HG03159 (cell line): ENCODE measurements around the gene IP6K2.
"Not testable (repeated sequence)": the region's sequence is repeated elsewhere in the genome, so short reads cannot be mapped to it uniquely, and the experiment has no call there.

Experiments used
- ATAC-seq: cut with Tn5 transposase; IDR thresholded peaks from one replicate; pipeline ENCODE4 v1.9.1; 2021; ENCODE audit warnings: mild to moderate bottlenecking, moderate library complexity; ENCODE audit not compliant: unreplicated experiment

IP6K2 gene, protein sequence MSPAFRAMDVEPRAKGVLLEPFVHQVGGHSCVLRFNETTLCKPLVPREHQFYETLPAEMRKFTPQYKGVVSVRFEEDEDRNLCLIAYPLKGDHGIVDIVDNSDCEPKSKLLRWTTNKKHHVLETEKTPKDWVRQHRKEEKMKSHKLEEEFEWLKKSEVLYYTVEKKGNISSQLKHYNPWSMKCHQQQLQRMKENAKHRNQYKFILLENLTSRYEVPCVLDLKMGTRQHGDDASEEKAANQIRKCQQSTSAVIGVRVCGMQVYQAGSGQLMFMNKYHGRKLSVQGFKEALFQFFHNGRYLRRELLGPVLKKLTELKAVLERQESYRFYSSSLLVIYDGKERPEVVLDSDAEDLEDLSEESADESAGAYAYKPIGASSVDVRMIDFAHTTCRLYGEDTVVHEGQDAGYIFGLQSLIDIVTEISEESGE

DNA sequence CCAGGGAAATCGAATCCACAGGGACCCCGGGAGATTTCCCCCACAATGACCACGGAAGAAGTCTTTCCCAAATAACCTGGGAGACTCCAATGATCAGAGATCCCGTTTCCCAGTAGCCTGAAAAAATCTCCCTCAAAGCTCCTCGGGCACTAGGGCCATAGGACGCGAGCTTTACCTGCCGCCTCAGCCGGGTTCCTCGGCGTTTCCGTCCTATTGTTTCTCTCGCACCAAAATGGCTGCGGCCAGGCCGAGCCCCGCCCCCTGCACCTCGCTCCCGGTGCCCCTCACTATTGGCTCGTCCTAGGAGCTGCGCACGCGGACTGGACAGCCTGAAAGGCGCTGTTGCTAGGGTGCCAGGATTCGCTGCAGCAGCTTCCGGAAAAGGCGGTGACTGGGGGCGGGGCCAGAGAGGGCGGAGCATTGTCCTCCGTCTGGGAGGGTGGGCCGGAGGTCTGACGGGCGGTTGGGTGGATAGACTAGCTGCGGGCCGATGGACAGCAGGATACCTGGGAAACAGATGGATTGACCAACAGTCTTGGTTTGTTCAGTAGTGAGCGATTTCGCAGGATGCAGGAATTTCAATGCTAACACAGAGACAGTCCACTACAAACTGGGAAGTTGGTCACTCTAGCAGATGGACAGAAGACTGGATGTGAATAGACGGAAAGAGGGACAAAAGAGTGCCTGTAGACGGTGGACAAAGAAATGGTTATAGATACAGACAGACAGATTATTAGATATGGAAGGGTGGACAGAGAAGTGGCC lies at the start of gene IP6K2:
Gene IP6K2, minus strand, starts transcription at position 240 of the 765 bp plus-strand sequence. CDS start 21,930 bp downstream, outside the sequence.
- ATAC-seq: peak; percentile 98

DNA sequence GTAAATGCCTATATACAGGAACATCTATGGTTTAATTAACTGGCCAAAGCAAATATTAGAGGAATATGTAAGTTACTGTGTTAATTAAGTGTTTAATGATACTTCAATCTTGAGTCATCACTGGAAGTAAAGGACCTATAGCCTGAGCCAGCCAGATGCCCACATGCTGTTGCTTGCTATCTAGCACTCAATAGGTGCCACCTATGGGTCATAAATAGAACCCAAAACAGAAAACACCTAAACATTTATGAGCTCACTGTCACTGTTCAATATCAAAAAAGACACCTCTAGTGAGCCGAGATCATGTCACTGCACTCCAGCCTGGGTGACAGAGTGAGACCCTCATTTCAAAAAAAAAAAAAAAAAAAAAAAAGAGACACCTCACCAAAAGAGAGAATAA lies 48.4 kb upstream of the IP6K2 start:
- no peak for ATAC-seq

DNA sequence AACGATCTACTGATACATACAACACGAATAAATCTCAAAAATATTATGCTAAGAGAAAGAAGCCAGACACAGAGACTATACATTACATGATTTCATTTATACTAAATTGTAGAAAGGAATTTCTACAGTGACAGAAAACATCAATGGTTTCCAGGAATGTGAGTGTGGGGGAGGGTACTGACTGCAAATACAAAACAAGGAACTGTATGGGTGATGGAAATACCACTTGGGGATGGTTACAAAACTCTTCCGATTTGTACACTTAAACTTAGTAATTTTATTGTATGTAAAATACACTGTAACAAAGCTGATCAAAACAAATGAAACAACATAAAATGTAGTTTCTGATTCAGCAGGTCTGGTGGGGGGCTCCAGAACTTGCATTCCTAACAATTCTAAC lies 45.8 kb upstream of the IP6K2 start:
- ATAC-seq: no peak

DNA sequence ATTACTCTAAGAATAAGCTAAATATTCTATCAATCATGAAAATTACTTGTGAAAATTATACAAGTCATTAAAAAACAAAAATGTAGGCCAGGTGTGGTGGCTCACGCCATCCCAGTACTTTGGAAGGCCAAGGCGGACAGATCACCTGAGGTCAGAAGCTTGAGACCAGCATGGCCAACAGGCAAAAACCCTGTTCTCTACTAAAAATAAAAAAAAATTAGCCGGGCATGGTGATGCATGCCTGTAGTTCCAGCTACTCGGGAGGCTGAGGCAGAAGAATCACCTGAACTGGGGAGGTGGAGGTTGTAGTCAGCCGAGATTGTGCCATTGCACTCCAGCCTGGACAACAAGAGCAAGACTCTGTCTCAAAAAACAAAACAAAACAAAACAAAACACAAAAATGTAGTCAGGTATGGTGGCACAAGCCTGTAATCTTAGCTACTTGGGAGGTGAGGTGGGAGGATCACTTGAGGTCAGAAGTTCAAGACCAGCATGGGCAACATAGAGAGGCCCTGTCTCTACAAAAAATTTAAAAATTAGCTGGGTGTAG lies 43.0 kb upstream of the IP6K2 start:
- ATAC-seq: not testable (repeated sequence)

DNA sequence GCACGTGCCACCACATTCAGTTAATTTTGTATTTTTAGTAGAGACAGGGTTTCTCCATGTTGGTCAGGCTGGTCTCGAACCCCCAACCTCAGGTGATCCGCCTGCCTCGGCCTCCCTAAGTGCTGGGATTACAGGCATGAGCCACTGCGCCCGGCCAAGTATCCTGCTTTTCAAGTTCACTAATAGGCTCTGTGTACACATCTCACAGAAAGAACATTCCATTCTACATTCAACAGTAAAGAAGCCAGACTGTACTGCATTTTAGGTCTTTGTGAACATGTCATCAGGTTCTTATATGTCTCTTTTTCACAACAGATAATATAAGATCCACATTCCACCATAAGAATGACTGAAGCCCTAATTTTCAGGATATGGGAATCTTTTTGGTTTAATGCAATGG lies 42.5 kb upstream of the IP6K2 start:
- not testable (repeated sequence) for ATAC-seq

DNA sequence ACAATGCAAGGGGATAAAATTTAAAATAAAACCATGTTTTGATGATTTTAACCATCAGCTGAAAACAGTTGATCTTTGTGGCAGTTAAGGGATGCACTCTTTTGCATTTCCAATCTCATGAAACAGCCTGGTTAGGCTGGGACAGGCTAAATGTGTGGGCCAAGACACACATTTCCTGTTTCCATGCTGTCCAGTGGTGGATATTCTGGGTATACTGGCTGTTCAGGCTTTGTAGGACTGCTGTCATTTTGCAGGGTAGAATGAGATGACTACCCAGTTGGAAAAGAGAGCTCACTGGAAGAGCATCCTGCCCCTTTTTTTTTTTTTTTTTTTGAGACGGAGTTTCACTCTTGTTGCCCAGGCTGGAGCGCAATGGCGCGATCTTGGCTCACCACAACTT lies 42.0 kb upstream of the IP6K2 start:
- ATAC-seq: no peak

DNA sequence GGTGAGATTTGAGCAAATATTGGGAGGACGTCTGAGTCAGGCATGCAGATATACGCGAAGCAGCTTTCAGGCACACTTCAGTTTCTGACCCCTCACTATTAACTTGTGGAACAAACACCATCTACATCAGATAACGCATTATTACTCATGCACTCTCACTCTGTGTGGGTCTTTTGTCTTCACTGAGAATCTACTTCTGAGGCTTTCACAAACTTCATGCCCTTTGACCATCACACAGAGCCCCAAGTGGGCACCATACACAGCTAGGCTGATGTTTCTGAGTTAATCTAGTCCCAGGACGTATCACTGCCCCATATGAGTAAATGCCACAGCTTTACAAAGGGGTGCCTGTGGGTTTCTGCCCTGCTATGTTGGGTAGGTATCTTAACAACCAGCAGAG lies 39.6 kb upstream of the IP6K2 start:
- no peak for ATAC-seq

DNA sequence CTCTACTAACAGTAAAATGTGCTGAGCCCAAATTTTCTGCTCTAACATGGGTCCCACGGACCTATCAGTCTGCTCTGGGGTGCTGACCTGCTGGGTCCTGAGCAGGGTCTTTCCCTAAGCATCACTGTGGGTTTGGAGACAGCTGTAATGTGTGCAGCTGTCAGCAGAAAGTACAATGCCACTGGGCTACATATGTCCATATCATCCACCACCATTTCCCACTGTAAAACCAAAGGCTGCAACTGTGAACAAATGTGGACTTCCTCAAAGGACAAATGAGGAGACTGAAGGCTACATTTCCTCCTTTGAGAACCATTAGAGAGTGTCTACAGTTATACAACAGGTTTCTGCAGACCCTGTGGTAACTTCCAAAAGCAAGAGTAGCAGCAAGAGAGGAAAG lies 33.8 kb upstream of the IP6K2 start:
- no peak for ATAC-seq

DNA sequence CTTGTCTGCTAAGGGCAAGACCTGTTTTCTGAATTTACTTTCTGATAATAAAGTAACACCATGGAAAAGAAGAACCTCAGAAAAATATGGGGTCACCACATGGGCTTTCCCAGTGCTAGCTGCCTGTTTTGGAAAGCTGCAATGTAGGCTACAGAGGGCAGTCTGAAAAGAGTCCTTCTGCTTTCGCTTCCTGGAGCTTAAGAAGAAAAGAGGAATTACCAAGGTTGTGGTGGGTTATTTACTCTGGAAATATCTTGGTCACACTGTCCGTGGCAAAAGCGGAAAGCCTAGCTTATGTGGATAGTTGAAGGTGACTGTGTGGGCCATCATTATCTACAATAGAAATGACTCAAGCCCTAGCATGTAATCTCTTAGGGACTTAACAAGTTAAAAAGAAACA lies 31.7 kb upstream of the IP6K2 start:
- no peak for ATAC-seq

DNA sequence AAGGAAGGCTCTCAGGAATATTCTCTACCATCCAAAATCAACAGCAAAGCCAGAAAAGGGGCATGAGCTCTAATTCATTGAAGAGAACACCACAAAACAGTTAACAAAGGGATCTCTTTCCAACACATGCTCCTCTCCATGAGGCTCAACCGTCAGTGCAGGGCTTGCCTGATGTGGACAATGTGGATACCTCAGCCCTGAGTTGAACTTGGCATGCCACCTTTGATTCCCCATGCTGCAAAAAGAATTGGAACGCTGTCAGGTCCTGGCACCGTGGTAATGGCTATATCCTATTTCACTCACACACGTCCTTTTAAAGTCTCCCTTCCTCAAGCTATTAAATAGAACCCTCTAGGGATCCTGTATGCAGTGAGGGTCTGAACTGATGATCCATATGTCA lies 30.7 kb upstream of the IP6K2 start:
- ATAC-seq: no peak

DNA sequence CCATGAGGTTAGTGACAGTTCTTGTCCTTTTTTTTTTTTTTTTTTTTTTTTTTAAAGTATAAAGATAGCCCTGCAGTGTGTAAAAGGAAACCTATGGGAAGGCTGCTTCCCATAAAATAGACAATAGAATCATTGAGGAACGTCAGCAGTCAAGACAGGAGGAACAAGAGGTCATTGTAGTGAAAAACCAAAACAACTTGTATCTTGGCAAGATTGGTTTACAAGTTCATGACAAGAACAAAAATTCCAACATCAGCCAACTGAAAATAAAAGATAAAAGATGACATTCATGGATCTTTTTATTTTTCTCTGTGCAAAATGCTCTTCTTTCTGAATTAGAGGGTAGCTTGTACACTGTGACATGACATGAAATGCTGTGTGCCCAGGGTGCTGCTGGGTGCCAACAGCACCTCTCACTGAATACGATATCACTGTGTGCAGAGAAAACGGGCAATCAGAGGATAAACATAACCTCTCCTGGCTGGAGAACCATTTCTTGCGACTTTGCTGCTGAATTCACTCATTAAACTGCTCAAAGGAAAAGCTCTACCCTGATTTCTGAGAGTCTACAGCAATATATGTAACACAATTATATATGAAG lies 30.1 kb upstream of the IP6K2 start:
- no peak for ATAC-seq

DNA sequence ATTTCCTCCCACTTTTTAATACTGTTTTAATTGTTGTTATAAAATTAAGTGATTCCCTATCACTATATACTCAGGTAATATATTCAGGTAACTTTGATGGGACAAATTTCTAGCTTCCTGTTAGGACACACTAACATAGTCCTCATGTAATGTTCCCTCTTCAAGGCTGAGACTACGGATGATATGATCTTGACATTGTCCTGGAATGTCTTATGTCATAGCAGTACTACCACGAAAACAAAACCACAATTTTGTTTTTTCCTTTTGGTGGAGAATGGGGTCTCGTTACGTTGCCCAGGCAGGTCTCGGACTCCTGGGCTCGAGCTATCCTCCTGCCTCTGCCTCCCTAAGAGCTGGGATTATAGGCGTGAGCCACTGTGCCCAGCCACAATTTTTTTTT lies 26.8 kb upstream of the IP6K2 start:
- no peak for ATAC-seq

DNA sequence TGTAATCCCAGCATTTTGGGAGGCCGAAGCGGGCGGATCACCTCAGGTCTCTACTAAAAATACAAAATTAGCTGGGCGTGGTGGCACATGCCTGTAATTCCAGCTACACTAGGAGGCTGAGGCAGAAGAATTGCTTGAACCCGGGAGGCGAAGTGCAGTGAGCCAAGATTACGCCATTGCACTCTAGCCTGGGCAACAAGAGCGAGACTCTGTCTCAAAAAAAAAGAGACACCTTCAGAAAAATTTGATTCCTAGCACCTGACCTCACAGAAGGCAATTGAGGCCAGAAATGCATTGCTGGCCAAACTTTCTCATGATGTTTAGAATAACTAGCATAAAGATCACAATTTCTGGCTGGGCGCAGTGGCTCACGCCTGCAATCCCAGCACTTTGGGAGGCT lies 24.2 kb upstream of the IP6K2 start:
- not testable (repeated sequence) for ATAC-seq

DNA sequence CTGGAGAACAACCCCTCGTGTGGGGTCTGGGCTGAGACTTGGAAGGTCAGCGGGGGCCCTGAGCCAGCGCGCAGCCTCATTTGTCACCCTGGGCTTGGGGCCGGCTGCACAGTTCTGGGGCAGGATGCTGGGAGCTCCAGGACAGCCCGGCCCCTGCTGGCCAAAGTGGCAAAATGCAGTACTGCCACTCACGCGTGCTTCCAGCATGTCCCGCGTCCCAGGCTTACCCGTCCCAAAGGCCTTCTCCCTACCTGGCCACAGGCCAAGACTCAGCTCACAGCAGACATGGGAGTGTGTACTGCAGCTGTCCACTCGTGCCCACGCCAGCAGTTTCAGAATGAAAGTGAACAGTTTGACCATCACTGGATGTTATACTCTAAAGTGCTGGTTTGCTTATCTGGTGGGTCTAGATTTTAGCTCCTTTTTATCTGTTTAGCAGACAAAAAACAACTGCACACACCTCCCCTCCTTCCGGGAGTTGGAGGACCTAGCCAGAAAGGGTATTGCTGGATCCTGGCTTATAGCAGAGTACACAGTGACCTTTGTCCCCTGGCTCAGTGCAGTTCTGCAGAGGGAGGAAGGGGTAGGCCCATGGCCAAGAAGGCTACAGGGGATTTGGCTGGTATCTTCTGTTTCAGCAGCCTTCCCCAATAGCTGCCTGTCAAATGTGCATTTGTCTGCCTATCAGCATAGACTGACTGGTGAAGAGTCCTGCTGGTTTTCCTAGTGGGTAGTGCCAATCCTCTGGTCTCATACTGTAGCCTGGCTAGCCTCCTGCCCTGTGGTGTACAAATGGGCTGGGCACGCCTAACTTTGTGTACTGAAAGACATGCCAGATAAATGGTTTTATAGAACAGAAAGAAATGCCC lies 23.2 kb upstream of the IP6K2 start:
- peak; percentile 70 for ATAC-seq

DNA sequence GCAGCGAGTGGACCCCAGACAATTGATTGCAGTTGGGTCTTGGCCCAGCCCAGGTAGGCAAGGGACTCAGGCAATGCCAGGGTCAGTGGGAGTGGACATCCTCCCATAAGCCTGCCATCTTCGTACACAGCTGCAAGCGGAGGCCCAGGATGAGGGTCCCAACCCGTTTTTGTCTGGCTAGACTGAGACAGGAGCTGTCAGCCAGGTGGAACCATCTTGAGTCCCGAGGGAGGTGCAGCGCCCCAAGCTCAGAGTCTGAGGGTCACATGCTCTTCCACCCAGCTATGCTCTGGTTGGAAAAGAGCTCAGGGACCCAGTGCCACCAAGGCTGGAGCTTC lies 22.6 kb upstream of the IP6K2 start:
- peak; percentile 18 for ATAC-seq

DNA sequence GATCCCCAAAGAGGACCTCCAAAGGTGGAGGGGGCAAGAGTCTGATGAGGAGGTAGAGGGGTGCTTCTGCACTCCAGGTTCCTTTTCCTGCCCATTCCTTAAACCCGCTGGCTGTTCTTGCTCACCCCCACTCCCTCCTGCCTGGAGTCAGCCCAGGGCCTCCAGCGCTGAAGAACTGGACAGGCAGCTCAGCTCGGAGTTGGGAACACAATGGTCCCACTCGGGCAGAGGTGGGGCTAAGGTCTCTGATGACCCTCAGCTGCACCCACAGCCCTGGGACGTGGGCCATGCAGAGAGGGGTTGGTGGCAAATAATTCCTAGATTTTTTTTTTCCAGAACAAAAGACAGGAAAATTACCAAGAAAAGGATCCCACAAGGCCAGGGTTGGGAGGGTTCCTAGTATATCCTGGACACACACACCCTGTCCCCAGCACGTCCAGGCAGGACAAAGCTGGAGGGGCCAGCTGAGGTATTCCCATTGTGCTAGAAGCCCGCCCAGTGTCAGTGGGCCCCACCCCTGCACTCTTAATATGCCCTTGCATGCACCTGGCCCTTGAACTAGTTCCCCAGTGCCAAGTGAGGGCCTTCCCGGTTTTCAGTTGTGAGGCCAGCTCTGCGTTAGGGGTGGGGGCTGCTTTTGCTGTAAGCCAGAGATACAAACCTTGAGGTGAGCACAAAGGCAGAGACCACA lies 22.1 kb upstream of the IP6K2 start:
- ATAC-seq: no peak

DNA sequence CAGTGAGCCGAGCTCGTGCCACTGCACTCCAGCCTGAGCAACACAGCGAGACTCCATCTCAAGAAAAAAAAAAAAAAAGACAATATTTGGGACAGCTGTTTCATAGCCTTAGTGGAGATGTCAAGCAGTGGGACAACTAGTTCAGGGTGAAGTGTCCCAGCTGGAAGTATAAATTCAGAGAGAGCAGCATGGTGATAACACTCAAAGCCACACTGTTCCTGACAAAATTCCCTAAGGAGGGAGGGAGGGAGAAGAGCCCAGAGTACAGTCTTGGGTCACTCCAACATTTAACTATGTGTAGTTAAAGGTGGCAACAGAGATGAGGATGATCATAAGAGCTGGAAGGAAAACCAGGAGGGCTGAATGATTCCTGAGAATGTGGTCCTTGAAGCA lies 21.1 kb upstream of the IP6K2 start:
- ATAC-seq: no peak

DNA sequence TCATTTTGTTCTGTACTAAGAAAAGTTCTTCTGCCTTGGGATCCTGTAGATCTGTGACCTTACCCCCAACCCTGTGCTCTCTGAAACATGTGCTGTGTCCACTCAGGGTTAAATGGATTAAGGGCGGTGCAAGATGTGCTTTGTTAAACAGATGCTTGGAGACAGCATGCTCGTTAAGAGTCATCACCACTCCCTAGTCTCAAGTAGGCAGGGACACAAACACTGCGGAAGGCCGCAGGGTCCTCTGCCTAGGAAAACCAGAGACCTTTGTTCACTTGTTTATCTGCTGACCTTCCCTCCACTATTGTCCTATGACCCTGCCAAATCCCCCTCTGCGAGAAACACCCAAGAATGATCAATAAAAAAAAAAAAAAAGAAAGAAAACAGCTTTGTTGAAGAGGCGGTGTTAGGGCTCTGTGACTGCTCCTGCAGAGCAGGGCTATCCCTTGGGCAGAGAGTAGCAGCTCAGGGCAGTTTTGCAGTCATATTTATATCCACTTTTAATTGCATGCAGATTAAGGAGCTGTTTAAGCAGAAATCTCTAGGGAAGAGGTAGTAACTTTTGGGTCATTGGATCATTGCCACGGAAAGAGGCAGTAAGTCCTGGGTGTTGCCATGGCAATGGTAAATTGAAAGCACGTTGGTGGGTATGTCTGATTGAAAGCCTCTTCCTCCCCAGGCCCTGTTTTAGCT lies 18.2 kb upstream of the IP6K2 start:
- not testable (repeated sequence) for ATAC-seq

DNA sequence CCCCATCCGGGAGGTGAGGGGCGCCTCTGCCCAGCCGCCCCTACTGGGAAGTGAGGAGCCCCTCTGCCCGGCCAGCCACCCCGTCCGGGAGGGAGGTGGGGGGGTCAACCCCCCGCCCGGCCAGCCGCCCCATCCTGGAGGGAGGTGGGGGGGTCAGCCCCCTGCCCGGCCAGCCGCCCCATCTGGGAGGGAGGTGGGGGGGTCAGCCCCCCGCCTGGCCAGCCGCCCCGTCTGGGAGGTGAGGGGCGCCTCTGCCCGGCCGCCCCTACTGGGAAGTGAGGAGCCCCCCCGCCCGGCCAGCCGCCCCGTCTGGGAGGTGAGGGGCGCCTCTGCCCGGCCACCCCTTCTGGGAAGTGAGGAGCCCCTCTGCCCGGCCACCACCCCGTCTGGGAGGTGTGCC lies 17.5 kb upstream of the IP6K2 start:
- not testable (repeated sequence) for ATAC-seq
